ENCODE data around the gene PRKCA.
"Not testable (repeated sequence)": the region's sequence is repeated elsewhere in the genome, so short reads cannot be mapped to it uniquely, and the experiment has no call there.

The PRKCA gene

DNA sequence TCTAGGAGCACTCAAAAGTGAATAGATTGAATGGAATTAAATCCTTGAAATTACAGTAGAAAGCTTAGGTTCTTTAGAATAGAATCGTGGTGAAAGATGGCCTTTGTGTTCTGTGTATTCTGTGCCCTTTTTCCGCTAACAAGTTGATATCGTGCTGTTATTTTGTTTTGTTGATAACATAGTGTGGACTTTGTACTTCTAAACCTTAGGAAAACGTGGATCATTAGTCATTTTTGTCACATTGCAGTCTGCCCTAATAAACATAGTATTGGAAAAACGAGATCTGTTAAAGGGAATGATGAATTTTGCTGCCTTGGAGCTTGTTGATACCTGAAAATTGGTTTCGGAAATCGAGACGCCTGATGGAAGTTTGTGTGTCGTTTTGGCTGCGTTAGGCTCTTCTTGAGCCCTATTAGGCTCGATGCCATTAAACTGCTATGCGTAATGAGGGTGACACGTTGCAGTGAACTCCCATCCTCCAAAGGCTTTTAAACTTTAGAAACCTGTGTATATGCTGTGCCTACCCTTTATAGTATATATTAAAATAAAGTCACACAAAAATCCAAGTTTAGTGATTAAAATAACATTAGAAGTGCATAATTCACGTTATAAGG is 145.7 kb downstream of the PRKCA start:
- no peak for DNase-seq

GRCh38 chr17:66449418-66449977 is 147.1 kb downstream of the PRKCA start:
- DNase-seq = no peak

- no peak for DNase-seq
Observed at GRCh38 chr17:66450008-66450851, 147.8 kb downstream of the PRKCA start.

DNA sequence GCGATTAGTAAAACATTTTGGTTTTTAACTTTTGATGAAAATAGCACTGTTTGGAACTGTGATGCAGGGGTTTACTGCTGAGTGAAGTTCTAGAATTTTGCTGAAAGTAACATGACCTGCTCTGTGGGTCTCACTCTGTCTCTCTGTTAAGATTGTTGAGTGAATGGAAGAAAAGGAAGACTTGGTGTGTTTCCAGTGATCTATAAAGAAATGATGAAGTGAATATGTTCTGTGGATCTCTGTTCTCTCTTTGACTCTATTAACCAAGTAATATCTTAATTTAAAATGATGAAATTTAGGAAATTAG is 148.4 kb downstream of the PRKCA start:
- DNase-seq = no peak

DNA sequence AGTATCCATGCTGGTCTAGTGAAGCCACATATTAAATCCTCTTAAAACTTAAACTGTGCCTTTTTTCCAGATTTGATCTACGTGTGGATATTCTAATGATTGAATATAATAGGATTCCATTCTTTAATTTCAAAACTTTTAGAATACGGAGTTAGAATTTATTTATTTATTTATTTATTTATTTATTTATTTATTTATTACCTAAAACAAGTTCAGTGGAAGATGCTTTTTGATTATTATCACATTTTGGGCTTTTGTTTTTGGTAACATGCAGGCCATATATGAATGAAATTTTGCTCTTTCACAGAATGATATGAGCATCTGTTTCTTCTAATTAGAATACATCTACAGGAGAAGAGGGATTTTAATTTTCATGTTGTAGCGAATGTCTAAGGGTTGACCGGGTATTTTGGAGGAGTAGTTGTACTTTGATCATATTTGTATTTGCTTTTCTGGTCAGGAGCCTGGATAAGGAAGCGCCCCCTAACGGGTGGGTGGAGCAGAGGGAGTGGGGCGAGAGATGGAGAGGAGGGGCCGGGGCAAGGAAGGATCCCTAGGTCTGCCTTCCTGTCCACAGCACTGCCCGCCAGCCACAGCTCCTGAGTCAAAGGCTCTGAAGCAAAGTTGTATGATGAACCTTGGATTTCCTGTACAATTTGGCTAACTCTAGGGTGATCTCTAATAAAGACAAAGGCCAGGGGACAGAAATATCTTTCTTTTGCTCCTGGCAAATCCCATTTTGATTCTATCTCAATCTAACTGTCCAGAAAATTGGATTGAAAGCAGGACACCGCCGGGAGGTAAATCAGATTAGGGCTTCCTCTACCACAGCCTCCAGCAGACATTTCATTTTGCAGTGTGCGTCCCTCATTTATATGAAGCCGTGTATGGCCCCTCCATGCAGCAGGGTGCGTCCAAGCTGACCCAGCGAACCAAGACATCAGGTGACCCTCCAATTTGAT is 149.1 kb downstream of the PRKCA start:
- no peak for DNase-seq

DNA sequence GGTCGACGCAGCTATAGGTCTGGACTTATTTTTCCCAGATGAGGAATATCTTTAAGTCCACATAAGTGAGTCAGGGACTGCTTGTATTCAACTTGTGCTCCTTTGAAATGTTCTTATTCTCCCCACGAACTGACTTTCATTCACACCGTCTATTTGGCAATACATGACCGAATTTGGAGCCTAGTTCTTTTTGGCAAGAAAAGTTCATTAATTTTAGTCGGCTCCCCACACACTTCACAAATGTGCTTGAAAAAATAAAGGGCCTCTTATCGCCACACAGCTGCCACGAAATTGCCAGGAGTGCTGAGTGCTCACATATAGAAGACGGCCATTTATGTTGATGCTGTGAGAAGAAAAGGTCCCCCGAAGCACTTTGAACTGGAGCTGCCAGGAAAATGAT is 152.6 kb downstream of the PRKCA start:
- no peak for DNase-seq

DNA sequence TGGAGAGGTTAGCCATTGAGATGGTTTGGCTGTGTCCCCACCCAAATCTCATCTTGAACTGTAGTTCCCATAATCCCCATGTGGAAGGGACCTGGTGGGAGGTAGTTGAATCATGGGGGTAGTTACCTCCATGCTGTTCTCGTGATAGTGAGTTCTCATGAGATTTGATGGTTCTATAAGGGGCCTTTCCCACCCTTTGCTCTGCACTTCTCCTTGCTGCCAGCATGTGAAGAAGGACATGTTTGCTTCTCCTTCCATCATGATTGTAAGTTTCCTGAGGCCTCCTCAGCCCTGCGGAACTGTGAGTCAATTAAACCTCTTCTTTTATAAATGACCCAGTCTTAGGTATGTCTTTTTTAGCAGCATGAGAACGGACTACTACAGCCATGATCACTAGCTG is 155.1 kb downstream of the PRKCA start:
- not testable (repeated sequence) for DNase-seq

DNA sequence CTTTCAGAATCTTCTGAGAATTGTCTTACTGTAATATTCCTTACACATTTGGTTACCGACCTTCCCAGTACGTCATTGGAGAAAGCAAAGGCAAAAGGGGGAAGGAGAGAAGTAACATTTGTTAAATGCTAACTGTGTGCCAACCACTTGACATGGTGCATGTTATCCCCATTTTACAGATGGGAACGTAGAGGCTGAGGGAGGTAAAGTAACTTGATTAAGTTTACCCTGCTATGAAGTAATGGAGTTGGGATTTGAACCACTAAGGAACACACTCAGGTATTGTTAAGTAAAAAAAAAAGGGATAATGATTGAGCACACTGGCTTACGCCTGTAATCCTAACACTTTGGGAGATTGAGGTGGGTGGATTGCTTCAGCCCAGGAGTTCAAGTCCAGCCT is 156.4 kb downstream of the PRKCA start:
- DNase-seq = no peak

DNA sequence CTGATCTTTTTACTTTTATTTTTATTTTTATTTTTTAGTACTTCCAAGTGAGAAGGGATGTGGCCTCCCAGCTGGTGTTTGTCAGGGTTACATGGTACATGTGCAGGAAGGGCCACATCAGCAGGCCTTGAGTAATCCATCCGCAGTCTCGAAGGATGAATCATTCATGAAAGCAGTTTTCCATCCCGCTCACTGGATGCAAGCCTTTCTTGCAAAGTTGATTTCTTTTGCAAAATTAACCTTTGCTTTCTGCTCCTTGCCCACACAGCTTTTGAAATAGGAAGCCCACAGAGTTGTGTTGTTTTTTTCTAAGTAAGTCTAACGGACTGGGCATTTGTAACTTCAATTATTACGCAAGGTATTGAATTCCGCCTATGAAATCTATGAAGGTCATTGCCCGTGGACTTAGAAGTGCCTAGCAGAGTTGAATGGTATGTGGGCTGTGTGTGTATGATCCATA is 157.4 kb downstream of the PRKCA start:
- DNase-seq = no peak

DNA sequence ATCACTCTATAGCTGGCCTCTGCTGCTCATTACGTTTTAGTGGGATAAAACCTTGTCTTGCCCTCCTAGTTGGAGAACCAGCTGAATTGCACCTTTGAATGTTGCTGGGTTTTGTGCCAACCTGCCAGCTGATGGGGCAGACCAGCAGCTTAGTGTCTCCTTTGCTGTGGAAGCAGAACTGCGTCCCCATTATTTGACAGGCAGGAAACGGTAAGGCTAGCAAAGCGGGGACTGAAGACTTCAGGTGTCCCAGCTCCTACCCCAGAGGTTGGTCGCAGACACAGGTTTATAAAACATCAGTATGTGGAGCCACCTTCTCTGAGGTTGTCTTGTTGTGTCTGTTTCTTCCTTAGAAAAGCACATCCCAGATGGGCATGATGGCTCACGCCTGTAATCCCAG is 158.1 kb downstream of the PRKCA start:
- no peak for DNase-seq

DNA sequence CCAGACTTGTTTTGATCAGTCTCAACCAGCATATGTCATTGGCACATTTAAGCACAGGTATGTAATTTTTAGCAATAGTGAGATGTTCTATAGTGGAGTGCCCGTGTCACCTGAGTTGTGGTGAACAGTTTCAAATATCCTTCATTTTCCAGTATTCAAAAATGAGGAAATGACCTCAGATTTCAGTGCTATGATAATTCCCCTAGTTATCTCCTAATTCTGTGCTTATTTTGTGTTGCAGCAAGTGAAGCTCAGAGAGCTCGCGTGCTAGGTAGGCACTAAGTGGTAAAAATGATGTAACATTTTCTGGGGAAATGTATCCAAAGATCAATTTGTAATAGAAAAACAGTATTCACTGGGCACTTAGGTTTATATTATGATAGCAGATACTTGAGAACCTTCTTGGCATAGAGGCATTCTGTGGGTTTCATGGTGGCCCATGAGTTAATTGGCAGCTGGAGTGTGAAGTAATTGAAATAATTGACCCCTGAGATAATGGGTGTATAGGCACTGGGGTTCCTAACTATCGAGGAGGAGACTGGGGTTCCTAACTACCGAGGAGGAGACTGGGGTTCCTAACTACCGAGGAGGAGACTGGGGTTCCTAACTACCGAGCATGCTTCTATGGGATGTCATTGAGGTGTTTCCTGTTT is 159.1 kb downstream of the PRKCA start:
- no peak for DNase-seq

DNA sequence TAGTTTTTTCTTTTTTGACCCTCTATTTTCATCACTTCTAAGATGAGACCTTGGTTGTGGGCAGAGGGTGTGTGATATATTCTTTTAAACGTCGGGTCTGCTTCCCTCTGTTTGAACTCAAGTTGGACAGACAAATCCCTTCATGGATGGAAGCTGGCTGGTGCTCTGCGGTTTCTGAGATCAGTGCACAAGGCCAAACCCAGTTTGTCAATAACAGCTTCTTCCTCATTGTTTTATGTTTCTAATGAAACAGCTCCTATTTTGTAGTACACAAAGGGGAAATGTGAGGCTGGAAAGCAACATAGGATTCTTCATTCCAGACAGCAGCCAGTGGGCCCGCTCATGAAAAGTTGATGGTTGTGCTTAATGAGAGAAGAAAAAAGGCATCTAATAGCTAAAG is 159.6 kb downstream of the PRKCA start:
- DNase-seq = no peak

- DNase-seq = no peak
Observed at GRCh38 chr17:66464921-66465320, 162.5 kb downstream of the PRKCA start.

GRCh38 chr17:66465701-66466100 is 163.3 kb downstream of the PRKCA start:
- DNase-seq = no peak

GRCh38 chr17:66466106-66466820 is 163.8 kb downstream of the PRKCA start:
- no peak for DNase-seq

DNA sequence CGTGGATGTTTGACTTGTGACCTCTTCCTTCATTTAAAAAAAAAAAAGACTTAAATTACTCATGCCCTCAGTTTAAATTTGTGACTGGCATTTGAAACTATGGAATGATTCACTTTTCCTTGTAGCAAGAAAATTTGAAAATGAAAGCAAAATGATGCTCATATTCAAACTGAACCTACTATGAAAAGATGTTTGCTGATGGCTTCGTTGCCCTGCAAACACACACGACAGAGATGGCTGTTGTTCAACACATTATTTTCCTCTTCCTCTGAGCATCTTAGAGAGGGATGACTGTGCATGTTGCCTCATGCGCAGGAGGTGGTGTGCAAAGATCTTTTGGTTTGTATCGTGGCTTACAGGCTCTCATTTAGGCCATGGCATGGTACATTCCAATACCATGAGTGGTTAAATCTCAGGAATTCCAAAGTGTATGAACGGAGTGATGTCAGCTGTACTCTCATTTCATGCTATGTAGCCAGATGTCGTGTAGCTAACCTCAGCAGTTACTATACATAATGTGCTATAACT is 164.5 kb downstream of the PRKCA start:
- DNase-seq = no peak

GRCh38 chr17:66467766-66468165 is 165.4 kb downstream of the PRKCA start:
- DNase-seq = no peak

GRCh38 chr17:66468241-66469087 is 166.1 kb downstream of the PRKCA start:
- DNase-seq = no peak

DNA sequence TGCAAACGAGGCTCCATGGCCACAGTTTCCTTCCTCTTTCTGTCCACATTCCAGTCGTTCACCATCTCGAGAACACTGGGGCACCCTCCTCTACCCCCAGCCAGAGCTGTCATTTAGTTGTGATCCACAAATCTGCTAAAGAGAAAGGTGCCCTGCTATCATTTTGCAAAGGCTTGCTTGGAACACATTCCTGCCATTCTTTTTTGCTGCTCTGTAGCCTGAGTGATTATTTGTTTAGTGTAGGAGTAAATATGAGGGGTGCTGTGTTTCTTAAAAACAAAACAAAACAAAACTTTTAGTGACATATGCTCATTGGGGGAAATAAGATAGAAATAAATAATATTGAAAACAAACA is 166.7 kb downstream of the PRKCA start:
- DNase-seq = no peak

GRCh38 chr17:66469461-66469860 is 167.0 kb downstream of the PRKCA start:
- no peak for DNase-seq

- DNase-seq = no peak
Observed at GRCh38 chr17:66469890-66470289, 167.5 kb downstream of the PRKCA start.
